ENCODE data around the gene TMEM129.

DNA sequence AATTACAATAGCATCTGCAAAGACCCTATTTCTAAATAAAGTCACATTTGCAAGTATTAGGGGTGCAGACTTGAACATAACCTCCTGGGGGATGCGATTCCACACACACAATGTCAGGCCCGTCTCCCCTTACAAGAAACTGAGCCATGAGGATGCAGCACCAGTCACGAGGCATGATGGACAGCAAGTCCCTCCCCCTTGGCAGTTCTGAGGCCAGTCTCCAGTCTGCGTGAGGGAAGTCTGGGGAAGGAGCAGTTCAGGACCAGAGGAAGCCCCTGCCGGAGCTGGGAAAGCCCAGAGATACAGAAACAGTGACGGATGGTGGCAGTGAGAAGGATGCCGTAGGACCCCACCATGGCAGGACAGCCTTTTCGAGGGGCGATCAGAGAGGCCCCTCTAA is 46.4 kb downstream of the TMEM129 start:
- TF ChIP-seq, protein P1, sequence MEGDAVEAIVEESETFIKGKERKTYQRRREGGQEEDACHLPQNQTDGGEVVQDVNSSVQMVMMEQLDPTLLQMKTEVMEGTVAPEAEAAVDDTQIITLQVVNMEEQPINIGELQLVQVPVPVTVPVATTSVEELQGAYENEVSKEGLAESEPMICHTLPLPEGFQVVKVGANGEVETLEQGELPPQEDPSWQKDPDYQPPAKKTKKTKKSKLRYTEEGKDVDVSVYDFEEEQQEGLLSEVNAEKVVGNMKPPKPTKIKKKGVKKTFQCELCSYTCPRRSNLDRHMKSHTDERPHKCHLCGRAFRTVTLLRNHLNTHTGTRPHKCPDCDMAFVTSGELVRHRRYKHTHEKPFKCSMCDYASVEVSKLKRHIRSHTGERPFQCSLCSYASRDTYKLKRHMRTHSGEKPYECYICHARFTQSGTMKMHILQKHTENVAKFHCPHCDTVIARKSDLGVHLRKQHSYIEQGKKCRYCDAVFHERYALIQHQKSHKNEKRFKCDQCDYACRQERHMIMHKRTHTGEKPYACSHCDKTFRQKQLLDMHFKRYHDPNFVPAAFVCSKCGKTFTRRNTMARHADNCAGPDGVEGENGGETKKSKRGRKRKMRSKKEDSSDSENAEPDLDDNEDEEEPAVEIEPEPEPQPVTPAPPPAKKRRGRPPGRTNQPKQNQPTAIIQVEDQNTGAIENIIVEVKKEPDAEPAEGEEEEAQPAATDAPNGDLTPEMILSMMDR (IDR thresholded peaks at IDR 0.05) = no peak
- TF ChIP-seq POLR2AphosphoS5 (IDR thresholded peaks at IDR 0.05) = no peak
- no peak for TF ChIP-seq POLR2A (IDR thresholded peaks at IDR 0.05)
